HepG2 (cell line): Measurements from ENCODE around the gene ENPP7. TPM values are rescaled to one million over a fixed set of nuclear protein-coding genes. Genes with fewer than 3 reads are reported as not detected.
A peak's percentile ranks its signal among the peaks of the same experiment; 100 is the strongest.

Experiments used
- ATF4 ChIP-seq, 2 experiments: fragments of 450-650 bp in 1 of 2; sonication (generic) in 1 of 2; formaldehyde crosslinking; IDR thresholded peaks; 2 replicates each; pipeline versions ENCODE4 v1.5.0 to v1.8.0; 2020 to 2022; ENCODE audit warnings: mild to moderate bottlenecking in 1 of 2, missing genetic modification reagents in 1 of 2
- BRCA1 ChIP-seq: sonication (generic); formaldehyde crosslinking; IDR thresholded peaks from 2 replicates; pipeline ENCODE4 v1.4.0; 2020; ENCODE audit warnings: missing genetic modification reagents
- CC2D1A ChIP-seq: sonication (generic); formaldehyde crosslinking; IDR thresholded peaks from 2 replicates; pipeline ENCODE4 v1.8.1; 2023; ENCODE audit warnings: mild to moderate bottlenecking, missing genetic modification reagents
- CENPBD1 ChIP-seq: sonication (generic); formaldehyde crosslinking; IDR thresholded peaks from 2 replicates; pipeline ENCODE4 v1.8.0; 2022; ENCODE audit warnings: missing genetic modification reagents, low read depth, mild to moderate bottlenecking, borderline replicate concordance
- FOXO1 ChIP-seq: sonication (generic); formaldehyde crosslinking; IDR thresholded peaks from 2 replicates; pipeline ENCODE4 v1.4.0; 2020; ENCODE audit warnings: missing genetic modification reagents
- GABPA ChIP-seq, 2 experiments: IDR thresholded peaks; 2 replicates each; pipeline ENCODE4 v1.6.1; 2011 to 2016; ENCODE audit warnings: low read depth in 2 of 2, low read length in 1 of 2, missing biosample characterization in 1 of 2, missing genetic modification characterization in 1 of 2
- GATAD2A ChIP-seq: IDR thresholded peaks from 2 replicates; pipeline ENCODE4 v1.6.1; 2016
- HNF4A ChIP-seq: sonication (generic); formaldehyde crosslinking; IDR thresholded peaks from 2 replicates; pipeline ENCODE4 v1.4.0; 2020; ENCODE audit warnings: missing genetic modification reagents
- HNRNPL ChIP-seq: fragments of 200-400 bp; formaldehyde crosslinking; IDR thresholded peaks from 2 replicates; pipeline ENCODE4 v1.6.1; 2017; ENCODE audit warnings: mild to moderate bottlenecking, low read depth, low read length
- KLF11 ChIP-seq: IDR thresholded peaks from 2 replicates; pipeline ENCODE4 v1.6.1; 2016; ENCODE audit warnings: missing compliant biosample characterization
- MAFG ChIP-seq: sonication (generic); formaldehyde crosslinking; IDR thresholded peaks from 2 replicates; pipeline ENCODE4 v1.5.1; 2020; ENCODE audit warnings: mild to moderate bottlenecking, missing genetic modification reagents
- MBD4 ChIP-seq: IDR thresholded peaks from 2 replicates; pipeline ENCODE4 v1.6.1; 2012; ENCODE audit warnings: low read length, inconsistent platforms, borderline replicate concordance
- MEF2D ChIP-seq: sonication (generic); formaldehyde crosslinking; IDR thresholded peaks from 2 replicates; pipeline ENCODE4 v1.5.1; 2020; ENCODE audit warnings: mild to moderate bottlenecking, missing genetic modification reagents
- MLXIP ChIP-seq: sonication (generic); formaldehyde crosslinking; IDR thresholded peaks from 2 replicates; pipeline ENCODE4 v1.9.0; 2021; ENCODE audit warnings: missing genetic modification reagents, borderline replicate concordance
- NFATC3 ChIP-seq: sonication (generic); formaldehyde crosslinking; IDR thresholded peaks from 2 replicates; pipeline ENCODE4 v1.5.1; 2020; ENCODE audit warnings: mild to moderate bottlenecking, missing genetic modification reagents
- REPIN1 ChIP-seq: sonication (generic); formaldehyde crosslinking; IDR thresholded peaks from 2 replicates; pipeline ENCODE4 v1.8.0; 2022; ENCODE audit warnings: missing genetic modification reagents, low read depth, mild to moderate bottlenecking, borderline replicate concordance
- RFX5 ChIP-seq: IDR thresholded peaks from 2 replicates; pipeline ENCODE4 v1.6.1; 2011; ENCODE audit warnings: low read depth, low read length, improper control_type of control experiment
- TBL1XR1 ChIP-seq: fragments of 150-350 bp; IDR thresholded peaks from 2 replicates; pipeline ENCODE4 v1.6.1; 2014; ENCODE audit warnings: borderline replicate concordance, low read length; ENCODE audit not compliant: partially characterized antibody
- TBP ChIP-seq: sonication (generic); formaldehyde crosslinking; IDR thresholded peaks from 2 replicates; pipeline ENCODE4 v1.5.0; 2020; ENCODE audit warnings: missing genetic modification reagents
- TFAP4 ChIP-seq: sonication (generic); IDR thresholded peaks from 2 replicates; pipeline ENCODE4 v1.6.1; 2016; ENCODE audit warnings: low read depth, borderline replicate concordance
- ZNF337 ChIP-seq: sonication (generic); formaldehyde crosslinking; IDR thresholded peaks from 2 replicates; pipeline ENCODE4 v1.5.1; 2020; ENCODE audit warnings: missing genetic modification reagents, low read depth, mild to moderate bottlenecking, borderline replicate concordance
- ZNF383 ChIP-seq: sonication (generic); formaldehyde crosslinking; IDR thresholded peaks from 2 replicates; pipeline ENCODE4 v1.4.0; 2020; ENCODE audit warnings: missing genetic modification reagents, mild to moderate bottlenecking, borderline replicate concordance
- ZNF530 ChIP-seq: sonication (generic); formaldehyde crosslinking; IDR thresholded peaks from 2 replicates; pipeline ENCODE4 v1.5.0; 2020; ENCODE audit warnings: low read depth, mild to moderate bottlenecking, missing genetic modification reagents
- ZNF552 ChIP-seq: sonication (generic); formaldehyde crosslinking; IDR thresholded peaks from 2 replicates; pipeline ENCODE4 v1.9.0; 2022; ENCODE audit warnings: missing genetic modification reagents, mild to moderate bottlenecking, borderline replicate concordance
- ZNF556 ChIP-seq: sonication (generic); formaldehyde crosslinking; IDR thresholded peaks from 2 replicates; pipeline ENCODE4 v1.4.0; 2020; ENCODE audit warnings: mild to moderate bottlenecking, missing genetic modification reagents, borderline replicate concordance
- polyA plus RNA-seq, 8 experiments: library from polyadenylated mRNA; depleted of rRNA in 3 of 8; stranded (reverse) in 7 of 8; unstranded in 1 of 8; fragments of >200 nt; fragmentation: Illumina TruSeq in 4 of 8; extraction: Trizol in 4 of 8; gene quantifications; 2 replicates each; pipeline versions ENCODE4 v1.2.1 to v1.2.3, GENCODE V29; 2011 to 2016; ENCODE audit warnings: low read depth in 4 of 8, missing spikeins in 1 of 8, mixed read lengths in 1 of 8; ENCODE audit not compliant: insufficient read depth in 1 of 8
- total RNA-seq, 5 experiments: library from RNA; depleted of rRNA; stranded (reverse); fragments of >200 nt; fragmentation: Illumina TruSeq; extraction: Trizol; gene quantifications; 2 replicates each; pipeline ENCODE4 v1.2.3, GENCODE V29; 2016; ENCODE audit warnings: low read depth in 1 of 5

ENPP7 gene
- total and polyA plus RNA-seq, 2 of the 13 experiments (the other 11 are each of a cell fraction or from before 2014, with no cell fraction given), result 1.1 to 2.2 TPM

GRCh38 chr17:79760197-79760906 is 29.6 kb downstream of the ENPP7 start (continued):
- TF ChIP-seq GABPA (IDR thresholded peaks at IDR 0.05; ENCODE audit: low read depth, low read length) (no peak), GABPA (CRISPR knock-in tag; IDR thresholded peaks at IDR 0.05; ENCODE audit: low read depth) (peak; percentile 49; the same call in 1 of the 2 replicates), NFATC3 (CRISPR knock-in tag) (peak; percentile 77; the same call in 1 of the 2 replicates), ATF4 (CRISPR knock-in tag; IDR thresholded peaks at IDR 0.05) (no peak), CENPBD1 (CRISPR knock-in tag) (no peak), ZNF552 (CRISPR knock-in tag) (peak; percentile 94), RFX5 (no peak; the same call in 1 of the 2 replicates), REPIN1 (peak; percentile 80; the same call in 1 of the 2 replicates), TBP (CRISPR knock-in tag) (no peak), TFAP4 (peak; percentile 98), HNRNPL (peak; percentile 98), FOXO1 (CRISPR knock-in tag) (peak; percentile 90; the same call in 1 of the 2 replicates), MBD4 (no peak), ZNF337 (peak; percentile 95; the same call in 1 of the 2 replicates), ZNF530 (CRISPR knock-in tag) (no peak), ZNF383 (peak; percentile 80; the same call in 1 of the 2 replicates), BRCA1 (peak; percentile 84; the same call in 1 of the 2 replicates), MLXIP (0 out of 2 replicates have a peak, but pooled peaks have one; percentile 61), TBL1XR1 (peak; percentile 26), GATAD2A (CRISPR knock-in tag) (peak; percentile 96), ZNF556 (CRISPR knock-in tag) (peak; percentile 97), HNF4A (CRISPR knock-in tag) (peak; percentile 99), MEF2D (CRISPR knock-in tag) (peak; percentile 97), MAFG (CRISPR knock-in tag) (peak; percentile 84), KLF11 (0 out of 2 replicates have a peak, but pooled peaks have one; percentile 44), CC2D1A (CRISPR knock-in tag) (no peak; the same call in 1 of the 2 replicates)
